Measurements from ENCODE around the gene MDGA2. TPM values are rescaled to one million over a fixed set of nuclear protein-coding genes. Genes with fewer than 3 reads are reported as not detected.

MDGA2 gene
- total RNA-seq, 2 experiments from 2014 or later: not detected

DNA sequence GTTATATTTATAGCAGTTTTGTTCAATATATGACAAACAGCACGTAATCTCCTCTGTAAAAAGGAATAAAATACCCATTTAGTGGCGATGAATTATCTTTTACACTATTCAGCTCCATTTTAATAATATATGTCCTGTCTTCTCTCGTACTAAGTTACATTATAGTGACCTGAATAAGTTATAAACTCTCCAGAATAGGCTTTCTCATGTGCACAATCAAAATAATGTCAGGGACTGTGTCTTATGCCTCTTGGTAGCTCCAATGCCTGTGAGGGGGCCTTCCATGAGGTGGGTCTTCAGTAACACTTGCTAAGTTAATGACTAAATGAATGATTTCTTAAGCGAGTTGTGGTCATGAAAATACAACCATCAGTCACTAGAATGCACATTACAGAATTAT is 150.9 kb downstream of the MDGA2 start:
- Mint-ChIP-seq H3K27ac (no peak overlapping the region), H3K4me1 (ENCODE audit: low read depth) (no peaks in the 10 kb centered on the region), H3K36me3 (ENCODE audit: low read depth) (no peaks in the 10 kb centered on the region), H3K27me3 (ENCODE audit: low read depth) (no peaks in the 10 kb centered on the region), H3K4me3 (no peak overlapping the region), H3K9me3 (ENCODE audit: insufficient read depth) (no peaks in the 10 kb centered on the region)
- CTCF ChIA-PET: no interaction called here
- DNase-seq (no peak), ATAC-seq (no peak)
- POLR2A ChIA-PET: no interaction called here

DNA sequence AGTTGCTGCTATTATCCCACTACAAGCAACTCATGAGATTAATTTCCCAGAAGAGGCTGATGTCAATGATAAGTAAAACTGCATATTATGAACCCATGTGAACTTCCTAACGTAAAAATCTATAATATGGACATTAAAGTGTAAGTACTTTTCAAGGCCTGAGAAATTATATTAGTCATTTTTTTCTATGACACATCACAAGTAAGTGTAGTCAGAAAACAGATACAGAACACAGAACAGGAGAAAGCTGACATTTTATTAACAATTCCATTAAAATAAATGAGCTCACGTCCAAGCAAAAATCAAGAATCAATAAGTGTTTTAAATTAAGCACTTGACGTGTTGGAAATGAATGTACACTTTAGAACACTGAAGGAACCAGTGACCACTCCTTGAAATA is 155.0 kb downstream of the MDGA2 start:
- no peaks in the 10 kb centered on the region for H3K4me1 Mint-ChIP-seq (ENCODE audit: low read depth)
- H3K9me3 Mint-ChIP-seq (ENCODE audit: insufficient read depth): no peaks in the 10 kb centered on the region
- POLR2A ChIA-PET: no interaction called here
- no peaks in the 10 kb centered on the region for H3K36me3 Mint-ChIP-seq (ENCODE audit: low read depth)
- CTCF ChIA-PET: no interaction called here
- H3K27ac Mint-ChIP-seq: no peak overlapping the region
- H3K27me3 Mint-ChIP-seq (ENCODE audit: low read depth): no peaks in the 10 kb centered on the region
- H3K4me3 Mint-ChIP-seq: no peak overlapping the region
- ATAC-seq (no peak), DNase-seq (no peak)

DNA sequence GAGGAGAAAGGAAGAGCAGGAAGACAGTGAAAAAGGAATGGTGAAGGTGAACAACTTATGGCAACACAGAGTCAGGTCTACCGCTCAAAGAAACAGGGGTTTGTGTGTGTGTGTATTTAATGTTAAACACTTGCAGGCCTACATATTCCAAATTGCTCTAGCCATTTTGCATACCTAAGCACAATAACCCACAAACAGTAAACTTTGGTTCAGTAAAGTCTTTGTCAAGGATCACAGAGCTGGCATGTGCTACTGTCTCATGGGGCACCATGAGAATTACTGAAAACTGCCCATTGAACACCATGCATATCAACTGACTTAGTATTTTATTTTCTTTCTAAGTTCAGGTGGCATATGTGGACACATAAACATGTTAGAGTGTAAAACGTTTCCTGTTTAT is 163.6 kb downstream of the MDGA2 start:
- no peaks in the 10 kb centered on the region for H3K4me1 Mint-ChIP-seq (ENCODE audit: low read depth)
- H3K27ac Mint-ChIP-seq: no peak overlapping the region
- H3K9me3 Mint-ChIP-seq (ENCODE audit: insufficient read depth): no peaks in the 10 kb centered on the region
- H3K4me3 Mint-ChIP-seq: no peak overlapping the region
- POLR2A ChIA-PET: no interaction called here
- DNase-seq: no peak
- no peaks in the 10 kb centered on the region for H3K27me3 Mint-ChIP-seq (ENCODE audit: low read depth)
- CTCF ChIA-PET: no interaction called here
- H3K36me3 Mint-ChIP-seq (ENCODE audit: low read depth): no peaks in the 10 kb centered on the region
- ATAC-seq: no peak

DNA sequence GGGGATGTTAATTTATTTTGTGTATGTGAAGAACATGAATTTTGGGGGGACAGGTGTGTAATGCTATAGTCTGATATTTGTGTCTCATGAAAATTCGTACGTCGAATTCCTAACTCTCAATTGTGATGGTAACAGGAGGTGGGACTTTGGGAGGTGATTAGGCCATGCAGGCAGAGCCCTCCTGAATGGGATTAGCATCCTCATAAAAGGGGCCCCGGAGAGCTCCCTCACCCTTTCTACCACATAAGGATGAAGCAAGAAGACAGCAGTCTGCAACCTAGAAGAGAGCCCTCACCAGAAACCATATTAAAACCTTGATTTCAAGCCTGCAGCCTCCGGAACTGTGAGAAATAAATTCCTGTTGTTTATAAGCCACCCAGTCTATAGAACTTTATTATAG is 165.4 kb downstream of the MDGA2 start:
- CTCF ChIA-PET: no interaction called here
- Mint-ChIP-seq H3K27ac (no peak overlapping the region), H3K4me1 (ENCODE audit: low read depth) (no peaks in the 10 kb centered on the region), H3K36me3 (ENCODE audit: low read depth) (no peaks in the 10 kb centered on the region), H3K27me3 (ENCODE audit: low read depth) (no peaks in the 10 kb centered on the region), H3K4me3 (no peak overlapping the region), H3K9me3 (ENCODE audit: insufficient read depth) (no peaks in the 10 kb centered on the region)
- DNase-seq (no peak), ATAC-seq (no peak)
- POLR2A ChIA-PET: no interaction called here

DNA sequence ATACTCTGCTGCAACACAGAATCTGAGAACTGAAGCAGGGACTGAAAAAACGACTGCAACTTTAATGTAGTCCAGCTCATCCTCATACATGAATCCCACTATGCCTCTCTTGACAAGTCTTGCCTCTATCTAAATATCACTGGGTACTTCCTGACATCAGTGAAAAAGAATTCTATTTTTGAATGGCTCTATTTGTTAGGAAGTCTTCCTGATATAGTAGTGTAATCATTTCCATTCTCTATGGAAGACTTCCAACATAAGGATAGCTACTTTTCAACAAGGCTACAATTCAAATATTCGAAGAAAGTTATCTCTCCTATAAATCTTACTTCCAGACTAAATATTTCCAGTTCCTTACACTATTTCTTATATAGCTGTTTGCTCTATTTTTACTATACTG is 167.5 kb downstream of the MDGA2 start:
- H3K4me3 Mint-ChIP-seq: no peak overlapping the region
- ATAC-seq (no peak), DNase-seq (no peak)
- H3K27me3 Mint-ChIP-seq (ENCODE audit: low read depth): no peaks in the 10 kb centered on the region
- no peaks in the 10 kb centered on the region for H3K9me3 Mint-ChIP-seq (ENCODE audit: insufficient read depth)
- H3K27ac Mint-ChIP-seq: no peak overlapping the region
- ChIA-PET POLR2A (no interaction called here), CTCF (no interaction called here)
- no peaks in the 10 kb centered on the region for H3K36me3 Mint-ChIP-seq (ENCODE audit: low read depth)
- no peaks in the 10 kb centered on the region for H3K4me1 Mint-ChIP-seq (ENCODE audit: low read depth)

DNA sequence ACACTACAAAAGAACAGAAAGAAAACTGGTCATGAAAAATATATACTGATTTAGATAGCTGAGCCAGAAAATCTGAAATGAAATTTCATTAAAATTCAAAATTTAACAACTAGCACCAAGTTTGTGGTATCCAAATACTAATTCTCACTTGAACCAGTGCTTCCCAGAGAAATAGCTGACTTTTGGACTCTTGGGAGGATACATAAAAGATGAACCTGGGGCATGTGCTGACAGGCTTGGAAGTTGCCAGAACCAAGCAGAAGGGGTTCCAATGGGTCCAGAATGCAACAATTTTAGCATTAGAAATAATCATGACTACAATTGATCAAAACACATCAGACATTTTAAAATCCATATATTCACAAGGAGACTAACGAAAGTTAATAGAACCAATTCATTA is 175.0 kb downstream of the MDGA2 start:
- no peak for DNase-seq
- Mint-ChIP-seq H3K27me3 (ENCODE audit: low read depth) (no peaks in the 10 kb centered on the region), H3K4me3 (no peak overlapping the region), H3K27ac (no peak overlapping the region), H3K4me1 (ENCODE audit: low read depth) (no peaks in the 10 kb centered on the region), H3K36me3 (ENCODE audit: low read depth) (no peaks in the 10 kb centered on the region), H3K9me3 (ENCODE audit: insufficient read depth) (peaks cover 2% of the 10 kb centered on the region)
- ChIA-PET POLR2A (no interaction called here), CTCF (no interaction called here)
- ATAC-seq: no peak

DNA sequence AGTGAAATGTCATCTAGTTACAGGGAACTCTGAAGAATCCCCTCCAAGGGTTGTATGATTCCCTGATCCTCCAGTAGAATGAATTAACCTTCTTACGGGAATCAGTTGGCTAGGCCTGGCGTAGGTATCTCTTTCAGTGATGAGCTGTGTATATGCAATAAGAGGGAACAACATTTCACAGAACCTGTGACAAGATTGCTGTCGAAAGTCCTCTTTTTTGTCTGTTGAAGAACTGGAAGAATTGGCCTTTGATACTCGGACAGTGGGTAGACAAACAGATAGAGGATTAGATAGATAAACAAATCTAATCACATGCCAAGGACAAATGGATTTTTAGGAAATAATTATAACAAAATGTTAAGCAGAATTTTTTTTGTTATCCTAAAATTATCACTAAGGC is 184.6 kb downstream of the MDGA2 start:
- Mint-ChIP-seq H3K4me3 (no peak overlapping the region), H3K36me3 (ENCODE audit: low read depth) (no peaks in the 10 kb centered on the region), H3K4me1 (ENCODE audit: low read depth) (no peaks in the 10 kb centered on the region), H3K27ac (no peak overlapping the region), H3K9me3 (ENCODE audit: insufficient read depth) (peaks cover 14% of the 10 kb centered on the region), H3K27me3 (ENCODE audit: low read depth) (no peaks in the 10 kb centered on the region)
- DNase-seq (no peak), ATAC-seq (no peak)
- CTCF ChIA-PET: no interaction called here
- POLR2A ChIA-PET: no interaction called here

DNA sequence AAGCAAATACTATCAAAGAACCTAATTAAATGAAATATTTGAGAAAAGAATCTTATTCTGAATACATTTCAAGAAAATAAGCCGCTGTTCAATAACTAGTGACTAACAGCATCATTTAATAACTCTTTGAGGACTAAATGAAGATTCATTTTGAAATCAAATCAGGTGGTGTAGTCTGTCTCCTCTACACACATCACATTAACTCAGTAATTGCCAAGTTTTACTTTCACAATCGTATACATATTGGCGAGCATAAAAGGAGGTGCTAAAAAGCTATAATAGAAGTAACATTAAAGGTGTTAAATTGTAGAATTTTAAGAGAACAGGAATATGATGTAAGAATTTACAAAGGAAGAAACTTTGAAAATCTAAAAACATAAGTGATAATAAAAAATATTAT is 185.1 kb downstream of the MDGA2 start:
- Mint-ChIP-seq H3K9me3 (ENCODE audit: insufficient read depth) (peaks cover 12% of the 10 kb centered on the region), H3K27ac (no peak overlapping the region), H3K4me3 (no peak overlapping the region), H3K27me3 (ENCODE audit: low read depth) (no peaks in the 10 kb centered on the region), H3K4me1 (ENCODE audit: low read depth) (no peaks in the 10 kb centered on the region), H3K36me3 (ENCODE audit: low read depth) (no peaks in the 10 kb centered on the region)
- ChIA-PET CTCF (no interaction called here), POLR2A (no interaction called here)
- ATAC-seq: no peak
- no peak for DNase-seq

DNA sequence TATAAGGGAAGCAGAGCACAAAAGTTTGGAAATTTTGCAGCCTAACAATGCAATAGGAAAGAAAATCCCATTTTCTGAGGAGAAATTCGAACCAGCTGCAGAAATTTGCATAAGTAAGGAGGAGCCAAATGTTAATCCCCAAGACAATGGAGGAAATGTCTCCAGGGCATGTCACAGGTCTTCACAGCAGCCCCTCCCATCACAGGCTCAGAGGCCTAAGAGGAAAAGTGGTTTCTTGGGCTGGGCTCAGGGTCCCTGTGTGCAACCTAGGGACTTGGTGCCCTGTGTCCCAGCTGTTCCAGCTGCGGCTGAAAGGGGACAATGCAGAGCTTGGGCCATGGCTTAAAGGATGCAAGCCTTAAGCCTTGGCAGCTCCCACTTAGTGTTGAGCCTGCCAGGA is 190.0 kb downstream of the MDGA2 start:
- POLR2A ChIA-PET: no interaction called here

DNA sequence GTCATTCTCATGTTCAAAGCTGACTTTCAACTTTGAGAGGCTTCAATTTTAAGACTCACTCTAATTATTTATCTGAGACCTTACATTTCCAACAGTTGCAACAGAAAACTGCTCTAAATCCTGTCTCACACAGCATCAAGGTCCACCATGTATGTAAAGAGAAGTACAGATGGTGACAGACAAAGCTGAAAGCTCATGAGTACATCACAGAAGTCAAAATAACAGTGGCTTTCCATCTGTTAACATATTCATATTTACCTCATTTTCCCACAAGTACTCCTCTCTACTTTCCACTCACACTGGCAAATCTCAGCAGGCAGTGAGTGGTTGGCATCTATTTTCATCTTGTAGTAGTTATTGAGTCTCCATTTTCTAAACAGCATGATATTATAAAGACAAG is 192.0 kb downstream of the MDGA2 start:
- Mint-ChIP-seq H3K4me1 (ENCODE audit: low read depth) (no peaks in the 10 kb centered on the region), H3K4me3 (no peak overlapping the region), H3K36me3 (ENCODE audit: low read depth) (no peaks in the 10 kb centered on the region), H3K27ac (no peak overlapping the region), H3K9me3 (ENCODE audit: insufficient read depth) (peaks cover 4% of the 10 kb centered on the region), H3K27me3 (ENCODE audit: low read depth) (no peaks in the 10 kb centered on the region)
- DNase-seq (no peak), ATAC-seq (no peak)
- ChIA-PET CTCF (no interaction called here), POLR2A (no interaction called here)

More for the DNA sequence above, 190.0 kb downstream of the MDGA2 start:
- Mint-ChIP-seq H3K36me3 (ENCODE audit: low read depth) (no peaks in the 10 kb centered on the region), H3K4me1 (ENCODE audit: low read depth) (no peaks in the 10 kb centered on the region), H3K4me3 (no peak overlapping the region), H3K27ac (no peak overlapping the region), H3K9me3 (ENCODE audit: insufficient read depth) (peaks cover 4% of the 10 kb centered on the region), H3K27me3 (ENCODE audit: low read depth) (no peaks in the 10 kb centered on the region)
- CTCF ChIA-PET: no interaction called here
- DNase-seq: no peak
- no peak for ATAC-seq

DNA sequence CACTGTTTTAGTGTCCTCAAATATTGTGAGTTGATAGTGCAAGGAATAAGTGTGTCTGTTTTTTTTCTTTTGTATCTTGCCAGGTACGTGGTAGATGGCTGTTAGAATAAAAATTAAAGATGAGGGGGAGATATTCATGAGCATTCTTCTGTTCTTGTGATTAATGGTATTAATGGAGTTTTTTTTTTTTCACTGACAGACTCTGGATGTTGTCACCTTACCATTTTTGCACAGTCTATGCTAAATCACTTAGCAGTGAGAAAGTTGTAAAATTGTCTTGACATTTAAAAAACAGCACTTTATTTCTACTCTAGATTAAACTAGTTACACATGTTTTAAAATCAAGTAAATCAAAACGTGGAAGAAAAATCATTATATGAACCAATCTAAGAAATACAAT is 204.3 kb downstream of the MDGA2 start:
- ATAC-seq: no peak
- Mint-ChIP-seq H3K4me1 (ENCODE audit: low read depth) (no peaks in the 10 kb centered on the region), H3K4me3 (no peak overlapping the region), H3K36me3 (ENCODE audit: low read depth) (no peaks in the 10 kb centered on the region), H3K9me3 (ENCODE audit: insufficient read depth) (peaks cover 6% of the 10 kb centered on the region), H3K27me3 (ENCODE audit: low read depth) (no peaks in the 10 kb centered on the region), H3K27ac (no peak overlapping the region)
- POLR2A ChIA-PET: no interaction called here
- DNase-seq: no peak
- CTCF ChIA-PET: no interaction called here

DNA sequence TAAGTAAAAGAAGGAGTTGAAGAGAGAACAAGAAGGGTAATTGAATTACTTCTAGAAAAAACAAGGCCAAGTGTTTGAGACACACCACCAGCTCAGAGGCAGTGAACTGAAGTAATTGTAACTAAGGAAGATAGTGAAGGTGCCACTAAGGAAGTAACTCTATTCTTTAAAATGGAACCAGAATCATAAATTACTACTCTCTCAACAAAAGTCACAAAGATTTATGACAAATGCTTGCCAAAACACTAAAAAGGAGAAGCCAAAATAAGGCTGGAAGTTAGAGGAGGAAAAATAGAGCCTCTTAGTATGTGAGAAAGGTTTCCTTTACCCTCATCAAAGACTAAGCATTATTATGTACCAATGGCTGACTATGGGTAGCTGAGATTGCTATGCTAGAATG is 208.5 kb downstream of the MDGA2 start:
- H3K4me1 Mint-ChIP-seq (ENCODE audit: low read depth): no peaks in the 10 kb centered on the region
- peaks cover 6% of the 10 kb centered on the region for H3K9me3 Mint-ChIP-seq (ENCODE audit: insufficient read depth)
- H3K4me3 Mint-ChIP-seq: no peak overlapping the region
- POLR2A ChIA-PET: no interaction called here
- no peak for ATAC-seq
- CTCF ChIA-PET: no interaction called here
- no peak for DNase-seq
- H3K27me3 Mint-ChIP-seq (ENCODE audit: low read depth): no peaks in the 10 kb centered on the region
- H3K27ac Mint-ChIP-seq: no peak overlapping the region
- no peaks in the 10 kb centered on the region for H3K36me3 Mint-ChIP-seq (ENCODE audit: low read depth)

DNA sequence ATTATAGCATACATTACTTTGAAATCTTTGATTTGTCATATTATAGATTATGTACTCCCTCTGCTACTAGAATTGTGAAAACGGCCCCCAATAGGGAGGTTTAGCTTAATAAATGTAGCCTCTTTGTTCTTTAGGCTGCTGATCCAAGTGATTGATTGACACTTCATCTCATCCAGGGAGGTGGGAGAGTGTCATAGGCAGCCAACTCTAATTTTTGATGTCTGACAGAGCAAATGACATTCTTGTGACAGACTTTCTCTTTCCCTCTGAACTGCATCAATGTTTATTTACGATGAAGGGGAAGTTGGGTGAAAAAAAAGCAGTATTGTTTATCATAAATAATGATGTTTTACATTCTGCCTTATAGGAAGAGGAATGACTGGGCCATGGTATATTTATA is 221.4 kb downstream of the MDGA2 start:
- Mint-ChIP-seq H3K4me3 (no peak overlapping the region), H3K4me1 (ENCODE audit: low read depth) (no peaks in the 10 kb centered on the region), H3K9me3 (ENCODE audit: insufficient read depth) (no peaks in the 10 kb centered on the region), H3K27me3 (ENCODE audit: low read depth) (no peaks in the 10 kb centered on the region), H3K36me3 (ENCODE audit: low read depth) (no peaks in the 10 kb centered on the region), H3K27ac (no peak overlapping the region)
- CTCF ChIA-PET: no interaction called here
- DNase-seq (no peak), ATAC-seq (no peak)
- POLR2A ChIA-PET: no interaction called here

DNA sequence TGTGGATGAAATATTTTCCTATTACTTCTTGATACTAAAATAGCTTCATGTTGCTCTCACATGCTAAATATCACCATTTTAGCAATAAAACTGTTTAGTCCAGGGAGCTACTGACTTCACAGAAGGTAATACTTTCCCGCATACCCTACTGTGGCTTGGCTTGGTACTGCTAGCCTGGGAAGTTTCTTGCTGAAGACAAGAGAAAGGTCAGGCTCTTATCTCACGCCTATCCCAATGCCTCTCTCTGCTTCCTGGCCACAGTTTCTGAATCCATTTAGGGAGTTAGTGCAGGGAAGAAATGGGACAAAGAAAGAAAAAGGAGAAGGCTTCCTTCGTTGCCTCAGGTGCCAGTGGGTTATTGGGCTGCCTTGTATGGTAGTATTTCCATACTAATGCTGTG is 228.3 kb downstream of the MDGA2 start:
- no peaks in the 10 kb centered on the region for H3K9me3 Mint-ChIP-seq (ENCODE audit: insufficient read depth)
- no peaks in the 10 kb centered on the region for H3K27me3 Mint-ChIP-seq (ENCODE audit: low read depth)
- H3K4me3 Mint-ChIP-seq: no peak overlapping the region
- ChIA-PET POLR2A (no interaction called here), CTCF (no interaction called here)
- no peak for ATAC-seq
- DNase-seq: no peak
- no peaks in the 10 kb centered on the region for H3K36me3 Mint-ChIP-seq (ENCODE audit: low read depth)
- no peak overlapping the region for H3K27ac Mint-ChIP-seq
- no peaks in the 10 kb centered on the region for H3K4me1 Mint-ChIP-seq (ENCODE audit: low read depth)
